GM12891 (cell line): ENCODE data around the gene R3HDM1.

Experiments
- PAX5 ChIP-seq: IDR thresholded peaks from 2 replicates; pipeline ENCODE4 v1.6.1; 2011; ENCODE audit warnings: low read length, moderate library complexity, mild to moderate bottlenecking; ENCODE audit not compliant: insufficient read depth, severe bottlenecking
- POLR2A ChIP-seq: IDR thresholded peaks from 2 replicates; pipeline ENCODE4 v1.6.1; 2011; ENCODE audit warnings: low read depth, low read length, control low read depth
- POLR2AphosphoS5 ChIP-seq: IDR thresholded peaks from 2 replicates; pipeline ENCODE4 v1.6.1; 2011; ENCODE audit warnings: low read depth, low read length, control low read depth
- TAF1 ChIP-seq: IDR thresholded peaks from 2 replicates; pipeline ENCODE4 v1.6.1; 2011; ENCODE audit warnings: low read depth, low read length, control low read depth

- no peak for TF ChIP-seq POLR2A
- no peak for TF ChIP-seq TAF1
- no peak for TF ChIP-seq POLR2AphosphoS5
- TF ChIP-seq PAX5: no peak
Measured at GRCh38 chr2:135635212-135635835, 104.0 kb downstream of the R3HDM1 start.
